Mesenchymal stem cell (in vitro differentiated cells and primary cell): ENCODE data around the gene LYRM1.

Experiments
- DNase-seq: peaks from one replicate; pipeline ENCODE4 v3.0.0-alpha.2; 2013
- H2AFZ ChIP-seq: one replicate; pipeline ENCODE4 v1.6.1; 2013; ENCODE audit warnings: low read depth, mild to moderate bottlenecking, control low read depth, inconsistent platforms, low read length, moderate library complexity
- H2AK5ac ChIP-seq: 2 replicates; pipeline ENCODE4 v1.6.1; 2013; ENCODE audit warnings: low read length, moderate library complexity, mild to moderate bottlenecking, inconsistent platforms; ENCODE audit not compliant: severe bottlenecking
- H2BK120ac ChIP-seq: one replicate; pipeline ENCODE4 v1.6.1; 2013; ENCODE audit warnings: low read depth, mild to moderate bottlenecking, inconsistent platforms, low read length, moderate library complexity
- H2BK12ac ChIP-seq, 2 experiments: one replicate each; pipeline ENCODE4 v1.6.1; 2013; ENCODE audit warnings: inconsistent platforms in 2 of 2, low read length in 2 of 2, mild to moderate bottlenecking in 2 of 2, moderate library complexity in 2 of 2, control low read depth in 1 of 2
- H2BK15ac ChIP-seq: one replicate; pipeline ENCODE4 v1.6.1; 2013; ENCODE audit warnings: mild to moderate bottlenecking, low read depth, inconsistent platforms; ENCODE audit not compliant: poor library complexity, severe bottlenecking
- H2BK5ac ChIP-seq: 2 replicates; pipeline ENCODE4 v1.6.1; 2013; ENCODE audit warnings: low read depth, mild to moderate bottlenecking, low read length, control low read depth, inconsistent platforms; ENCODE audit not compliant: poor library complexity, severe bottlenecking
- H3K14ac ChIP-seq, 2 experiments: one replicate each; pipeline ENCODE4 v1.6.1; 2013; ENCODE audit warnings: inconsistent platforms in 2 of 2, low read length in 2 of 2, control low read depth in 1 of 2, mild to moderate bottlenecking in 1 of 2, moderate library complexity in 1 of 2
- H3K18ac ChIP-seq, 2 experiments: one replicate each; pipeline ENCODE4 v1.6.1; 2013; ENCODE audit warnings: inconsistent platforms in 2 of 2, low read length in 2 of 2, control low read depth in 1 of 2, low read depth in 1 of 2, mild to moderate bottlenecking in 1 of 2
- H3K23ac ChIP-seq, 2 experiments: one replicate each; pipeline ENCODE4 v1.6.1; 2013; ENCODE audit warnings: inconsistent platforms in 2 of 2, low read length in 2 of 2, mild to moderate bottlenecking in 2 of 2, moderate library complexity in 2 of 2, control low read depth in 1 of 2
- H3K27ac ChIP-seq: 2 replicates; pipeline ENCODE4 v1.5.1; 2013; ENCODE audit warnings: mild to moderate bottlenecking, moderate library complexity, low read length, control low read depth, inconsistent platforms; ENCODE audit not compliant: poor library complexity, severe bottlenecking
- H3K27me3 ChIP-seq, 2 experiments: 2 replicates each; pipeline versions ENCODE4 v1.6.1 to v1.7.0; 2013; ENCODE audit warnings: low read length in 2 of 2, mild to moderate bottlenecking in 2 of 2, moderate library complexity in 2 of 2, control low read depth in 1 of 2, inconsistent platforms in 1 of 2; ENCODE audit not compliant: control insufficient read depth in 1 of 2, insufficient read depth in 1 of 2
- H3K36me3 ChIP-seq, 2 experiments: 2 replicates each; pipeline versions ENCODE4 v1.6.1 to v1.7.0; 2013; ENCODE audit warnings: low read length in 2 of 2, control low read depth in 1 of 2, inconsistent platforms in 1 of 2, low read depth in 1 of 2, mild to moderate bottlenecking in 1 of 2; ENCODE audit not compliant: insufficient read depth in 2 of 2, control insufficient read depth in 1 of 2
- H3K4ac ChIP-seq, 2 experiments: one replicate each; pipeline ENCODE4 v1.6.1; 2013; ENCODE audit warnings: inconsistent platforms in 2 of 2, low read length in 2 of 2, mild to moderate bottlenecking in 2 of 2, moderate library complexity in 2 of 2, control low read depth in 1 of 2, low read depth in 1 of 2
- H3K4me1 ChIP-seq: 2 replicates; pipeline ENCODE4 v1.6.1; 2013; ENCODE audit warnings: low read depth, low read length, control low read depth; ENCODE audit not compliant: control insufficient read depth, insufficient read depth
- H3K4me2 ChIP-seq: 2 replicates; pipeline ENCODE4 v1.6.1; 2013; ENCODE audit warnings: low read length, mild to moderate bottlenecking, inconsistent platforms; ENCODE audit not compliant: poor library complexity, severe bottlenecking
- H3K4me3 ChIP-seq, 2 experiments: 2 replicates each; pipeline versions ENCODE4 v1.5.1 to v1.7.0; 2013; ENCODE audit warnings: low read length in 2 of 2, mild to moderate bottlenecking in 2 of 2, control low read depth in 1 of 2, low read depth in 1 of 2; ENCODE audit not compliant: insufficient read depth in 1 of 2
- H3K79me1 ChIP-seq: replicated peaks from 2 replicates; pipeline ENCODE4 v1.6.1; 2013; ENCODE audit warnings: mild to moderate bottlenecking, control low read depth, low read length, inconsistent platforms; ENCODE audit not compliant: poor library complexity, severe bottlenecking
- H3K9ac ChIP-seq: 2 replicates; pipeline ENCODE4 v1.7.0; 2013; ENCODE audit warnings: mild to moderate bottlenecking, low read length, moderate library complexity
- H3K9me3 ChIP-seq: 2 replicates; pipeline ENCODE4 v1.7.0; 2013; ENCODE audit warnings: mild to moderate bottlenecking, low read length; ENCODE audit not compliant: control insufficient read depth
- H4K8ac ChIP-seq: one replicate; pipeline ENCODE4 v1.6.1; 2013; ENCODE audit warnings: inconsistent platforms, mild to moderate bottlenecking, low read length, moderate library complexity
- H4K91ac ChIP-seq: one replicate; pipeline ENCODE4 v1.6.1; 2013; ENCODE audit warnings: mild to moderate bottlenecking, low read length, inconsistent platforms
- WGBS: methylation state at CpG from one replicate; pipeline ENCODE4 v1.1.7; 2013; ENCODE audit warnings: mixed read lengths; 5-methylcytosine and 5-hydroxymethylcytosine counted together

Gene LYRM1

GRCh38 chr16:20889625-20890275 is 10.8 kb upstream of the LYRM1 start:
- Histone ChIP-seq H3K23ac (no peak overlapping the region), H3K14ac (no peak overlapping the region), H3K18ac (no peak overlapping the region)

GRCh38 chr16:20894388-20894787 is 6.2 kb upstream of the LYRM1 start:
- Histone ChIP-seq H3K9ac (no peak overlapping the region), H3K14ac (no peak overlapping the region), H3K9me3 (no peaks in the 10 kb centered on the region), H2BK120ac (no peak overlapping the region), H3K4ac (no peak overlapping the region), H2BK12ac (no peak overlapping the region), H3K27ac (no peak overlapping the region), H3K18ac (no peak overlapping the region), H2BK15ac (no peak overlapping the region), H4K8ac (no peak overlapping the region), H3K36me3 (peaks cover 18 to 77% of the 10 kb centered on the region in 2 experiments), H3K79me1 (peaks cover 4% of the 10 kb centered on the region), H3K4me2 (no peak overlapping the region), H4K91ac (no peak overlapping the region), H3K4me3 (no peak overlapping the region), H2AK5ac (no peak overlapping the region), H3K23ac (no peak overlapping the region), H3K27me3 (no peaks in the 10 kb centered on the region), H2BK5ac (no peak overlapping the region), H3K4me1 (peaks cover 11% of the 10 kb centered on the region), H2AFZ (no peak overlapping the region)
- no peak for DNase-seq
- 89% methylated on average over 2 of the region's 2 CpGs for WGBS

More at GRCh38 chr16:20889625-20890275, 10.8 kb upstream of the LYRM1 start:
- Histone ChIP-seq H3K9ac (no peak overlapping the region), H2AFZ (no peak overlapping the region), H2BK120ac (no peak overlapping the region), H2BK5ac (no peak overlapping the region), H3K9me3 (no peaks in the 10 kb centered on the region), H2BK15ac (no peak overlapping the region), H3K4ac (no peak overlapping the region), H4K8ac (no peak overlapping the region), H3K27ac (no peak overlapping the region), H2AK5ac (no peak overlapping the region), H3K79me1 (peaks cover 6% of the 10 kb centered on the region), H3K27me3 (no peaks in the 10 kb centered on the region), H3K4me1 (peaks cover 10% of the 10 kb centered on the region), H2BK12ac (no peak overlapping the region), H3K4me2 (no peak overlapping the region), H3K36me3 (peaks cover 23 to 80% of the 10 kb centered on the region in 2 experiments), H3K4me3 (no peak overlapping the region), H4K91ac (no peak overlapping the region)
- WGBS = 95% methylated on average over 3 of the region's 4 CpGs
- no peak for DNase-seq

- Histone ChIP-seq H4K91ac (no peak overlapping the region), H3K18ac (no peak overlapping the region), H3K9me3 (no peaks in the 10 kb centered on the region), H2BK5ac (no peak overlapping the region), H3K4me2 (no peak overlapping the region), H3K36me3 (peaks cover 12 to 51% of the 10 kb centered on the region in 2 experiments), H3K27ac (no peak overlapping the region), H3K14ac (no peak overlapping the region), H3K23ac (no peak overlapping the region), H2AFZ (no peak overlapping the region), H3K27me3 (no peaks in the 10 kb centered on the region), H3K79me1 (peaks cover under 1% of the 10 kb centered on the region), H2BK120ac (no peak overlapping the region), H2BK12ac (no peak overlapping the region), H2AK5ac (no peak overlapping the region), H3K9ac (peak overlapping the region; percentile 100), H3K4ac (no peak overlapping the region), H3K4me3 (peak overlapping the region in 1 of 2 experiments; percentile 88), H2BK15ac (no peak overlapping the region), H4K8ac (no peak overlapping the region), H3K4me1 (peaks cover 10% of the 10 kb centered on the region)
- DNase-seq = peak; percentile 73
- 96% methylated on average over 3 of the region's 4 CpGs for WGBS
These were observed 3.2 kb upstream of the LYRM1 start for GRCh38 chr16:20897253-20897897.

GRCh38 chr16:20897922-20898321 is 2.6 kb upstream of the LYRM1 start:
- Histone ChIP-seq H4K8ac (peak overlapping the region; percentile 57), H3K23ac (no peak overlapping the region), H3K9me3 (no peaks in the 10 kb centered on the region), H3K27ac (no peak overlapping the region), H4K91ac (no peak overlapping the region), H2AFZ (no peak overlapping the region), H2BK120ac (no peak overlapping the region), H3K9ac (peak overlapping the region; percentile 100), H3K4me3 (peak overlapping the region in 1 of 2 experiments; percentile 88), H3K36me3 (peaks cover 12 to 51% of the 10 kb centered on the region in 2 experiments), H3K4ac (no peak overlapping the region), H2AK5ac (peak overlapping the region; percentile 74), H2BK5ac (no peak overlapping the region), H3K4me2 (peak overlapping the region; percentile 35), H3K18ac (no peak overlapping the region), H3K79me1 (peaks cover 2% of the 10 kb centered on the region), H3K4me1 (peaks cover 10% of the 10 kb centered on the region), H3K14ac (no peak overlapping the region), H2BK12ac (peak overlapping the region in 1 of 2 experiments; percentile 33), H3K27me3 (no peaks in the 10 kb centered on the region), H2BK15ac (no peak overlapping the region)
- DNase-seq = no peak
- 81% methylated on average over 3 of the region's 3 CpGs for WGBS
